ENCODE results near the gene ANKRD60.

The ANKRD60 gene

GRCh38 chr20:58228484-58229197, at the start of gene ANKRD60:
Gene ANKRD60, minus strand, starts transcription at chr20:58228653. Its CDS starts 0 bp downstream, at chr20:58228653.
- no peak within 1 kb of the TSS for H3K27ac ChIP-seq
- H3K4me3 ChIP-seq, result no peak within 1 kb of the TSS

GRCh38 chr20:58277578-58278472, 49.4 kb upstream of the ANKRD60 start:
- Histone ChIP-seq H3K4me3 (no peak overlapping the region), H3K27ac (no peak overlapping the region)

GRCh38 chr20:58277107-58277506, 48.7 kb upstream of the ANKRD60 start:
- no peak overlapping the region for H3K4me3 ChIP-seq
- no peak overlapping the region for H3K27ac ChIP-seq

- no peak overlapping the region for H3K4me3 ChIP-seq
These were observed 45.9 kb upstream of the ANKRD60 start for GRCh38 chr20:58274384-58274783.

GRCh38 chr20:58271606-58272351, 43.3 kb upstream of the ANKRD60 start:
- H3K27ac ChIP-seq, result no peak overlapping the region
- no peak overlapping the region for H3K4me3 ChIP-seq

More at GRCh38 chr20:58274384-58274783, 45.9 kb upstream of the ANKRD60 start:
- no peak overlapping the region for H3K27ac ChIP-seq

GRCh38 chr20:58268936-58269619, 40.6 kb upstream of the ANKRD60 start:
- Histone ChIP-seq H3K27ac (no peak overlapping the region), H3K4me3 (no peak overlapping the region)

GRCh38 chr20:58268421-58268821, 40.0 kb upstream of the ANKRD60 start:
- H3K4me3 ChIP-seq, result no peak overlapping the region

GRCh38 chr20:58267389-58268215, 39.1 kb upstream of the ANKRD60 start:
- H3K27ac ChIP-seq, result no peak overlapping the region
- H3K4me3 ChIP-seq, result no peak overlapping the region

More at GRCh38 chr20:58268421-58268821, 40.0 kb upstream of the ANKRD60 start:
- no peak overlapping the region for H3K27ac ChIP-seq

GRCh38 chr20:58264271-58264670, 35.8 kb upstream of the ANKRD60 start:
- no peak overlapping the region for H3K27ac ChIP-seq
- no peak overlapping the region for H3K4me3 ChIP-seq

- Histone ChIP-seq H3K27ac (no peak overlapping the region), H3K4me3 (no peak overlapping the region)
These were observed 33.2 kb upstream of the ANKRD60 start for GRCh38 chr20:58261660-58262059.

- Histone ChIP-seq H3K27ac (peak overlapping the region in 1 of 21 experiments; percentile 0), H3K4me3 (no peak overlapping the region)
These were observed 31.6 kb upstream of the ANKRD60 start for GRCh38 chr20:58260006-58260405.

- Histone ChIP-seq H3K27ac (no peak overlapping the region), H3K4me3 (no peak overlapping the region)
These were observed 28.4 kb upstream of the ANKRD60 start for GRCh38 chr20:58256842-58257241.

GRCh38 chr20:58256307-58256706, 27.9 kb upstream of the ANKRD60 start:
- Histone ChIP-seq H3K27ac (no peak overlapping the region), H3K4me3 (no peak overlapping the region)

GRCh38 chr20:58254890-58255289, 26.4 kb upstream of the ANKRD60 start:
- no peak overlapping the region for H3K4me3 ChIP-seq
- H3K27ac ChIP-seq, result no peak overlapping the region

- Histone ChIP-seq H3K27ac (no peak overlapping the region), H3K4me3 (no peak overlapping the region)
These were observed 23.6 kb upstream of the ANKRD60 start for GRCh38 chr20:58251979-58252591.

- H3K27ac ChIP-seq, result no peak overlapping the region
These were observed 23.0 kb upstream of the ANKRD60 start for GRCh38 chr20:58251348-58251978.

GRCh38 chr20:58246346-58246745, 17.9 kb upstream of the ANKRD60 start:
- no peak overlapping the region for H3K27ac ChIP-seq
- H3K4me3 ChIP-seq, result no peak overlapping the region

More at GRCh38 chr20:58251348-58251978, 23.0 kb upstream of the ANKRD60 start:
- H3K4me3 ChIP-seq, result no peak overlapping the region

GRCh38 chr20:58245931-58246330, 17.5 kb upstream of the ANKRD60 start:
- no peak overlapping the region for H3K4me3 ChIP-seq
- H3K27ac ChIP-seq, result no peak overlapping the region
